ENCODE data around the gene WWP2. TPM values are rescaled to one million over a fixed set of nuclear protein-coding genes. Genes with fewer than 3 reads are reported as not detected.

Gene WWP2
- total and polyA plus RNA-seq, 4 donors, result 26.1 to 86.6 (median 43.4) TPM

- ATAC-seq (ENCODE audit: insufficient read depth, low FRiP score), result no peak
- no peak overlapping the region for H3K9ac ChIP-seq (ENCODE audit: insufficient read depth in 1 of 2, low read length in 2 of 2)
- H3K4me1 ChIP-seq (ENCODE audit: control insufficient read depth in 5 of 5, insufficient read depth in 5 of 5, low read length in 5 of 5), result peaks cover 5 to 34% (median 10%) of the 10 kb centered on the region in 5 donors
- DNase-seq, result no peak
- H3K27ac ChIP-seq (ENCODE audit: low read depth in 1 of 2, low read length in 1 of 2), result no peak overlapping the region
- no peak overlapping the region for H3K4me3 ChIP-seq
- H3K9me3 ChIP-seq (ENCODE audit: control insufficient read depth in 4 of 4, insufficient read depth in 3 of 4, low read length in 3 of 4), result no peaks in the 10 kb centered on the region
- H3K36me3 ChIP-seq (ENCODE audit: control insufficient read depth in 4 of 4, insufficient read depth in 4 of 4, low read length in 4 of 4), result peaks cover 0 to 10% (median 5%) of the 10 kb centered on the region in 4 donors
- TF ChIP-seq CTCF (IDR thresholded peaks at IDR 0.05; ENCODE audit: control extremely low read depth, extremely low read depth), result no peak
- H3K27me3 ChIP-seq (ENCODE audit: control insufficient read depth in 3 of 3, insufficient read depth in 3 of 3, low read length in 2 of 3), result no peaks in the 10 kb centered on the region
- 93 to 96% methylated on average over 5 of the region's 5 CpGs for WGBS, 2 donors
Observed at GRCh38 chr16:69837380-69837779, 75.2 kb downstream of the WWP2 start.

- no peak for ATAC-seq (ENCODE audit: insufficient read depth, low FRiP score)
- no peaks in the 10 kb centered on the region for H3K27me3 ChIP-seq (ENCODE audit: control insufficient read depth in 3 of 3, insufficient read depth in 3 of 3, low read length in 2 of 3)
- peak overlapping the region in 1 of 2 donors; percentile 84 for H3K27ac ChIP-seq (ENCODE audit: low read depth in 1 of 2, low read length in 1 of 2)
- H3K9me3 ChIP-seq (ENCODE audit: control insufficient read depth in 4 of 4, insufficient read depth in 3 of 4, low read length in 3 of 4), result no peaks in the 10 kb centered on the region
- H3K9ac ChIP-seq (ENCODE audit: insufficient read depth in 1 of 2, low read length in 2 of 2), result no peak overlapping the region
- H3K4me3 ChIP-seq, result no peak overlapping the region
- H3K4me1 ChIP-seq (ENCODE audit: control insufficient read depth in 5 of 5, insufficient read depth in 5 of 5, low read length in 5 of 5), result peaks cover 0 to 28% (median 10%) of the 10 kb centered on the region in 5 donors
- no peak for TF ChIP-seq CTCF (IDR thresholded peaks at IDR 0.05; ENCODE audit: control extremely low read depth, extremely low read depth)
- 50 to 69% methylated on average over 4 of the region's 4 CpGs for WGBS, 2 donors
- peaks cover 0 to 10% (median 6%) of the 10 kb centered on the region in 4 donors for H3K36me3 ChIP-seq (ENCODE audit: control insufficient read depth in 4 of 4, insufficient read depth in 4 of 4, low read length in 4 of 4)
- DNase-seq, result peak in 2 of 3 donors; percentile 26 to 66
Observed at GRCh38 chr16:69838489-69838888, 76.4 kb downstream of the WWP2 start.

- TF ChIP-seq CTCF (IDR thresholded peaks at IDR 0.05; ENCODE audit: control extremely low read depth, extremely low read depth), result no peak
- Histone ChIP-seq H3K36me3 (ENCODE audit: control insufficient read depth in 4 of 4, insufficient read depth in 4 of 4, low read length in 4 of 4) (peaks cover 0 to 12% (median 7%) of the 10 kb centered on the region in 4 donors), H3K4me3 (no peak overlapping the region), H3K27ac (ENCODE audit: low read depth in 1 of 2, low read length in 1 of 2) (peak overlapping the region; percentile 28 to 58), H3K9ac (ENCODE audit: insufficient read depth in 1 of 2, low read length in 2 of 2) (no peak overlapping the region), H3K4me1 (ENCODE audit: control insufficient read depth in 5 of 5, insufficient read depth in 5 of 5, low read length in 5 of 5) (peaks cover 0 to 20% (median 5%) of the 10 kb centered on the region in 5 donors), H3K27me3 (ENCODE audit: control insufficient read depth in 3 of 3, insufficient read depth in 3 of 3, low read length in 2 of 3) (no peaks in the 10 kb centered on the region), H3K9me3 (ENCODE audit: control insufficient read depth in 4 of 4, insufficient read depth in 3 of 4, low read length in 3 of 4) (no peaks in the 10 kb centered on the region)
- DNase-seq (peak in 2 of 3 donors; percentile 31 to 64), ATAC-seq (ENCODE audit: insufficient read depth, low FRiP score) (no peak)
- 37 to 39% methylated on average over 2 of the region's 2 CpGs for WGBS, 2 donors
Observed at GRCh38 chr16:69839240-69839688, 77.1 kb downstream of the WWP2 start.
